ENCODE results near the gene ADCY3.

ADCY3 gene

DNA sequence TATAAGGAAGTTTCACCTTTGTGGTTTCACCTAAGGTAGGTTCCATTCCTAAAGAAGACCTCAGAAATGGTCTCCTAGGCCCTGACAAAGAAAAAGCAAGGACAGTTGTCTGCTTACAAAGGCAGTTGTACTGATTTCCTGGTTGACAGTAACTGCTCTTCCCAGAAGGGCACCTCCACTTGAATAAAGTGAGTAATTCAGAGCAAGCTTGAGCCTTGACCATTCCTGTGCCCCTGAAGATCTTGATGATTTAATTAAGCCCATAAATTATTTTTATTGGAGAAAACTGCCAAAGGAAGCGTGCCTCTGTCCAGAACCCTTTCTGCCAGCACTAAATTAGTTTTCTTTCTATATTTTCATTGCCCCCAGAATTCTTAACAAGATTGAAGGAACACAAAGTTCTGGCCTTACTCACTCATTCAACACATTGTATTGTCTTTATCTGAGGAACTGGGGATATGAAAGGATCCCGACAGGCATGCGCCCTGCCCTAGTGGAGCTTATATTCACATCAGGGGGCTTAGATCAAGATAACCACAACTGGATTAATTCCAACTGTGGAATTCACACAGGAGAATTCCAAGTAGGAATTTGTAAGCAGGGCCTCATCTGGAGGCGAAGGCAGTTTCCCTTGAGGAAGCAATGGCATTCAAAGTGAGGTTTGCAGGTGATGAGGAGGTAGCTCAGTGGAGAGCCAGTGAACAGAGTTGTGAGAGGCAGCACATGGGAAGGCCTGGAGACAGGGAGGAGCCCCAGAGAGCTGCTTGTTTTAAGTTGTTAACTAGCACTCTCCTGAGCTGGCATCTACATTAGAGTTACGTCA, 148.1 kb downstream of the ADCY3 start:
- no peak for DNase-seq

DNA sequence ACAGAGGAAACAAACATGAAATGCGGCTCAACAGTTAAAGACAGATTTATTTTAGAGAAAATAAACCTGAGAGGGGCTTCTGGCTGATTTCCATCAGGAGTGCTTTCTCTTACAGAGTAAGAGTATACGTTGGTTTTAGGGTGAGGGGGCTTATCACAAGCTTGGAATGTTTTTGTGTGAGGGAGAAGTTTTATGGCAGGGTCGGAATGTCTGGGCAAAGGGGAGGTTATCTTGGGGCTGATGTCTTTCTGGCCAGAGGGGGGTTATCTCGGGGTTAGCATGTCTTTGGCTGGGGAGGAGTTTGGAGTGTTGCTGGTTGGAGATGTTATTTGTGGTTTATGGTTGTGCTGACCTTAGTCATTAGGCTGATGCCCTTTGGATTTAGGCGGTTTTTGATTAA, 149.0 kb downstream of the ADCY3 start:
- no peak for DNase-seq
